NT2/D1 (cell line): ENCODE results near the gene MYBPC3.

ENCODE experiments used
- YY1 ChIP-seq: IDR thresholded peaks from 2 replicates; pipeline ENCODE4 v1.6.1; 2011; ENCODE audit not compliant: insufficient read length, insufficient read depth
- ZNF274 ChIP-seq: IDR thresholded peaks from 2 replicates; pipeline ENCODE4 v1.6.1; 2011; ENCODE audit warnings: mild to moderate bottlenecking, low read depth, low read length

DNA sequence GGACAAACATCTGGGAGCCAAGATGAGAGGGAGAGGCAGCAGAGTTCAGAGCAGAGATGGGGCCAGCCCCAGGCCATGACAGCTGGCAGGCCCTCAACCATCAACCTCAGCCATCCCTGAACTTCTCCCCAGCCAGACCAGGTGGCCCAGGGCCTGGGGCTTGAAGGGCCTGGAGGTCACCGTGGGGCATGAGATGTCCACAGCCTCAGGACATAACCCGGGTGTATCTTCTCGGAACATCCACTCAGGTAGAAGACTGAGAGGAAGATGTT is 43.5 kb upstream of the MYBPC3 start:
- no peak for TF ChIP-seq YY1
- no peak for TF ChIP-seq ZNF274
